Stomach smooth muscle (tissue), 2 donors: ENCODE data around the gene JARID2.

Experiments
- H3K27ac ChIP-seq: one replicate; pipeline ENCODE4 v1.7.0; 2013; ENCODE audit warnings: mild to moderate bottlenecking, low read length, inconsistent platforms
- H3K27me3 ChIP-seq, 2 donors: one replicate each; pipeline ENCODE4 v1.7.0; 2013; ENCODE audit warnings: low read length in 2 of 2; ENCODE audit not compliant: insufficient read depth in 2 of 2, control insufficient read depth in 1 of 2
- H3K36me3 ChIP-seq, 2 donors: one replicate each; pipeline ENCODE4 v1.7.0; 2013; ENCODE audit warnings: low read length in 2 of 2; ENCODE audit not compliant: control insufficient read depth in 2 of 2, insufficient read depth in 2 of 2
- H3K4me1 ChIP-seq: one replicate; pipeline ENCODE4 v1.7.0; 2013; ENCODE audit warnings: low read length; ENCODE audit not compliant: control insufficient read depth, insufficient read depth
- H3K4me3 ChIP-seq, 2 donors: one replicate each; pipeline ENCODE4 v1.7.0; 2013; ENCODE audit warnings: low read length in 2 of 2
- H3K9ac ChIP-seq, 2 donors: one replicate each; pipeline ENCODE4 v1.7.0; 2013; ENCODE audit warnings: low read length in 2 of 2, mild to moderate bottlenecking in 1 of 2
- H3K9me3 ChIP-seq, 2 donors: one replicate each; pipeline ENCODE4 v1.7.0; 2013; ENCODE audit warnings: low read length in 2 of 2; ENCODE audit not compliant: control insufficient read depth in 2 of 2
- donor health status: healthy.
- donor health status: Pancreatic carcinoma.

The JARID2 gene

DNA sequence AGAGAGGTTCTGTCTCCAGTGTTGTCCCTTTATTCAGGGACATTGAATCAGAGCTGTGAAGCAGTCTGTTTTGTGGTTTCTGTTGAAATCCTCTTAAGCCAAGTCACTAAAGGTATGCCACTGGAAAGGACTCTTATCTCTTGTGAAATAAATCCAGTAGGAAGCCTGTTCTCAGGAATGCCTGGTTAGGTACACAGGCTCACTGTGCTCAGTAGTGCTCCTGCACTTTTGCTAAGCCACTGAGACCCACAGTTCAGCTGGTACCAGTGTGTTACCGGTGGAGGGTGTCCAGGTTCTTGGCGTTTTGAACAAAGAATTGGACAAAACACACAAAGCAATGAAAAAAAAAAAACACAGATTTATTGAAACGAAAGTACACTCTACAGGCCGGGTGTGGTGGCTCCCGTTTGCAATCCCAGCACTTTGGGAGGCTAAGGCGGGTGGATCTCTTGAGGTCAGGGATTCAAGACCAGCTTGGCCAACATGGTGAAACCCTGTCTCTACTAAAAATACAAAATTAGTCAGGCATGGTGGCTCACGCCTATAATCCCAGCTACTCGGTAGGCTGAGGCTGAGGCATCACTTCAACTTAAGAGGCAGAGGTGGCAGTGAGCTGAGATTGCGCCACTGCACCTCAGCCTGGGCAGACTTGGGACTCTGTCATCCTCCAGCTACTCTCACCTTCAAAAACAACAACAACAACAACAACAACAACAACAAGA lies 186.1 kb downstream of the JARID2 start:
- Histone ChIP-seq H3K36me3 (no peaks in the 10 kb centered on the region), H3K27me3 (no peaks in the 10 kb centered on the region), H3K4me1 (peaks cover 19% of the 10 kb centered on the region), H3K27ac (no peak overlapping the region), H3K9ac (no peak overlapping the region), H3K9me3 (peaks cover 0 to 3% of the 10 kb centered on the region in 2 donors), H3K4me3 (no peak overlapping the region)

DNA sequence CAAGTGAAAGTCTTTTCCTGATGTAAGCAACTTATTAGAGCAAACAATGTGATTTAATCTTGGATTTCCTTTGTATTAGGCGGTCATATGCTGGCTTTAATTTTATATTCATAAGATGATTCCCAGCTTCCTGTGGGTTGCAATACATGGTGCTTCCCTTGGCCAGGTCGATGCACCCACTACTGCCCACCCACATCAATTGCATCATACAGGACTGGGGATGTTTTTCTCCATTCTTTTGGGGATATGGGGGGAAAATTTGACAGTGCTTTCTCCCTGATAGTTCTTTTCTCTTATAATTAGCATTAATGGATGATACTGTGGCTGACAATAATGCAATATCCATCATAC lies 187.6 kb downstream of the JARID2 start:
- H3K36me3 ChIP-seq, result no peaks in the 10 kb centered on the region
- H3K4me1 ChIP-seq, result peaks cover 15% of the 10 kb centered on the region
- peaks cover 0 to 3% of the 10 kb centered on the region in 2 donors for H3K9me3 ChIP-seq
- H3K27me3 ChIP-seq, result no peaks in the 10 kb centered on the region
- H3K9ac ChIP-seq, result no peak overlapping the region
- H3K27ac ChIP-seq, result no peak overlapping the region
- H3K4me3 ChIP-seq, result no peak overlapping the region

DNA sequence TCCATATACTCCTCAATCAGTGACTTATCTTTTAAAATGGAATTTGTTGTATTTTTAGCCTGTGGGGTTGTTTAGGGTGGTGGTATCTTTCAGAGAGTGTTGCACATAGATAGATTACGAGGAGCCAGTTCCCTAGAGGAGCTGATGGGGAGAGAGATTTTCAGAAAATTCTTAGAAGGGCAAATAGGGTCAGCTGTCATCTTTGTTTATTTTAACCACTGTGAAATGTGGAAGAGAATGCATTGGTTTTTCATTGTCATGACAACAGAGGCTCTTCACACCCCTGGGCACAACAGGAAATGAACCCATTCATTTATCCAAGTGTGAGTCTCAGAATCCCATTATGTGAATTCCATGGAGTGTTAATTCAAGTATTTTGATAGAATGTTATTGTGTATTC lies 188.4 kb downstream of the JARID2 start:
- H3K27ac ChIP-seq, result no peak overlapping the region
- peaks cover 16% of the 10 kb centered on the region for H3K4me1 ChIP-seq
- H3K36me3 ChIP-seq, result no peaks in the 10 kb centered on the region
- no peak overlapping the region for H3K9ac ChIP-seq
- no peak overlapping the region for H3K4me3 ChIP-seq
- peaks cover 0 to 3% of the 10 kb centered on the region in 2 donors for H3K9me3 ChIP-seq
- H3K27me3 ChIP-seq, result no peaks in the 10 kb centered on the region

DNA sequence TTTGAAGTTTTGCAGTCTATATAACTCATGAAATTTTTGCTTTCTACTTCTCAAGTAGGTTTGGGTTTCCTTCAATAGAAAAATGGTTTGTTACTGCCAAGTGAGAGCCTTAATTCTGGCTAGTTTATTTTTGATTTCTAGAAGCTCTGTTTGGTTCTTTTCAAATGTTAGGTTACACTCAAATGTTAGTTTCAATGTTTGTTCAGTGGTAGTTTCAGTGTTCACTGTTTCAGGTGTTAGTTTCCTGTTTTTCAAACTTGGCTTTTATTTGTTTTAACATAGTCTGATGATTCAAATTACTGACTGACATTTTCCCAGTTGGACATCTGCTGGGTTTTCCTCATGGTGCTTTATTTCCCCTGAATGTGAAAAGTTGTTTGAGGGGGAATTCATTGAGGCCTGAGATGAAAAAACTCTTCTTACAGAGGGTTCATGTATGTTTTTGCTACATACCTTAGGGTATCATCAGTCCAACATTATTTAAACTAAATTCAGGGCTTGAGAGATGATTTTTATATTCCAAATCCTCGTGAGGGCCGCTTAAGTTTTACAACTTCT lies 189.0 kb downstream of the JARID2 start:
- Histone ChIP-seq H3K4me3 (no peak overlapping the region), H3K9ac (no peak overlapping the region), H3K36me3 (no peaks in the 10 kb centered on the region), H3K9me3 (peaks cover 0 to 3% of the 10 kb centered on the region in 2 donors), H3K27me3 (no peaks in the 10 kb centered on the region), H3K27ac (no peak overlapping the region), H3K4me1 (peaks cover 17% of the 10 kb centered on the region)

DNA sequence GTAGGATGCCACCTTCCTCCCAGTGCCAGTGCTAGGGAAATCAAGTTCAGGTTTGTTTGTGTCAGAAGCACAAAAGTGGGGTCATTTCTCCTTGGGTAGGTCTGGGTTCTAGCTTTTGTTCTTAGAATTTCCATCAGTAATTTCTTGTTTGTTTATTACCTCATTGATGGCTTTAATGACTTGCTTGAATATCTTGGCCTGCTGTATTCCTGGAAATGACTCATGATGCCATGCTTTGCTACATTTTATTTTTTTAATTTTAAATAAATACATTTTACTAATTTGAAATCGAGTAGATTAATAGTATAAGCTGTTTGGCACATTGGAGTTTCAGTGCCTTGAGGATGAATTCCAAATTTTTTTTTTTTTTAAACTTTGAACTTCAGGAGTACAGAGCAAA lies 189.6 kb downstream of the JARID2 start:
- H3K27me3 ChIP-seq, result no peaks in the 10 kb centered on the region
- H3K4me3 ChIP-seq, result no peak overlapping the region
- H3K36me3 ChIP-seq, result no peaks in the 10 kb centered on the region
- H3K27ac ChIP-seq, result no peak overlapping the region
- peaks cover 17% of the 10 kb centered on the region for H3K4me1 ChIP-seq
- no peak overlapping the region for H3K9ac ChIP-seq
- H3K9me3 ChIP-seq, result peaks cover 0 to 3% of the 10 kb centered on the region in 2 donors

DNA sequence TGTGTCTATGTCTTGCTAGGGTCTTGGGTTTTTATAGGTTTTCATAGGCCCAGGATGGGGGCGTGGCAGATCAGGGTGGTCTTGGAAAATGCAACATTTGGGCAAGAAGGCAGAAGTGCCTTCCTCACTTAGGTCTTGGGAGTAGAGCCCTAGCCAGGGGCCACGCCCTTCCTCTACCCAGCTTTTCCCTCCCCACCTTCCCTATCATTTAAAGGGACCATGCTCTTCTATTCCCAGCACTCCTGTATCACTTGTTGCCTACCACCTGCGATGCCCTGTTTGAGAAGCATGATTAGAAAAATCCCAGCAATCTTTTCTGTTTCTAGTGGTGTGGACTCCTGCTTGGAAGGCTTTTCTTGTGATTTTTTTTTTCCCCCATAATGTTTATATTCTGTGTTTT lies 190.6 kb downstream of the JARID2 start:
- Histone ChIP-seq H3K4me3 (no peak overlapping the region), H3K36me3 (no peaks in the 10 kb centered on the region), H3K4me1 (peaks cover 14% of the 10 kb centered on the region), H3K27ac (no peak overlapping the region), H3K9ac (no peak overlapping the region), H3K27me3 (no peaks in the 10 kb centered on the region), H3K9me3 (peaks cover 0 to 3% of the 10 kb centered on the region in 2 donors)

DNA sequence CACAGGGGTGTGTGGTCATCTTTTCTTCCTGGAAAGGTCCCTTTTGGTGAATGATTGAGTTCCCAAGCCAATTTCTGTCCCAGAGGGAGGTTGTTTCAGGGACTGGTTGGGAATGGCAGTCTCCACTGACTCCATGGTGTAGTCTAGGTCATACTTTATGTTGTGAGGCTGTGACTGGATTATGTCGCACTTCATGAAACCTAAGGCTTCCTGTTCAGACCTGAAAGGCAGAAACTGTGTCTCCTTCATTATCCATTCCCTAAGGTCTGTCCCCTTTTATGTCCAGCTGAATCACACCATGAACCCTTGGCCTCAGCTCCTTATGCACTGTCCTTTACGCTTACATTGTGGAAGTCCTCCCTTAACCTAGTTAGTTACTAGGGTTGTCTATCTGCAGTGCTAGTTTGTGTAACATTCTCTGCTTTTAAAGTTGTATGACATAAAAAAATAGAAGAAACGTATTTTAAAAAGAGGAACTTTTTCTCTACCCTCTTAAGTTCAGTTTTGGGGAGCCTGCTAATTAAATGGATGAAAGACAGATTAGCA lies 191.3 kb downstream of the JARID2 start:
- Histone ChIP-seq H3K4me3 (no peak overlapping the region), H3K9me3 (peaks cover 0 to 3% of the 10 kb centered on the region in 2 donors), H3K36me3 (no peaks in the 10 kb centered on the region), H3K4me1 (peaks cover 14% of the 10 kb centered on the region), H3K27me3 (no peaks in the 10 kb centered on the region), H3K9ac (no peak overlapping the region), H3K27ac (no peak overlapping the region)

DNA sequence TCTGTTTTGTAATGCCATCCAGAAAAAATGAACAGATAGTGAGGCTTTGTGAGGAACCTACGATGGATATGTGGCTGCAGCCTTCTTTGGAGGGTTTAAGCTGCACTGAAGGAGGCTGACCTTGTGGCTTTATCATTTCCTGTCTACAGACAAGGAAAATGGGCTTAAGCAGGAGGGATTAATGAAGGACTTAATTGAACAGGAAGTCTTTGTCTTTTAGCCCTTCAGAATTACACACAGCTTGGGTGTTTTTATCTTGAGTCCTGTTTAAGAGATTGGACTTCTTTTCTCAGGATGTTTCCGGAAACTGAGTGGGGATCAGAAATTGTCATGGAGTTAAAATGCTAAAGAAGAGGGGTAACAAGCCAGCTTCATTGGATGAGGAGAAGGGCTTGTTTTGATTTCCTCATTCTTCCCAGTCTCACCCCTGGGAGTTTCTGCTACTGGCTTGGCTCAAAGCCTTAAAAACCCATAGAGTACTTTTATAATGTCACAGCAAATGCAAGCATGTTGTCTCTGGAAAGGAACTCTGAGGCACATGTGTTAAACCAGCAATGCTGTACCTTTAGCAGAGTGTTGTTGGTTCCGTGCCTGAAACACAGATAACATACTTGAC lies 193.6 kb downstream of the JARID2 start:
- Histone ChIP-seq H3K27me3 (no peaks in the 10 kb centered on the region), H3K9me3 (peaks cover 0 to 3% of the 10 kb centered on the region in 2 donors), H3K4me3 (no peak overlapping the region), H3K36me3 (no peaks in the 10 kb centered on the region), H3K4me1 (peaks cover 8% of the 10 kb centered on the region), H3K27ac (no peak overlapping the region), H3K9ac (no peak overlapping the region)

DNA sequence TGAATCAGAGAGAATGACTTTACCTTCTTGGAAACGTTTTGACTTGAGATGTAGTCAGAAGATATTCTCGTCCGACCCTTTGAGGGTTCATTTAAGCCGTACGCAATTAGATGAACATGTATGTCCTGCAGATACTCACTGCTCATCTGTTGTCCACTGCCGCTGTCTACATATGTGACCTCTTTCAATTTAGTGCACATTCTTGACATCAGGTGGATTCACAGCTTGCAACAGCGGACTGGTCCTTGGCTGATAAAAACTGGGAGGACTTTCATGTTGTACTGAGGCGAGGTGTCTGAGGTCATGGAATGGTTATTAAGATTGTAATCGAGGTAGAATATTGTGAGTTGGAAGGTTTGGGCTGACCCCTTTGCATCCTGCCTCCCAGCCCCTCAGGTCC lies 194.2 kb downstream of the JARID2 start:
- H3K4me1 ChIP-seq, result peaks cover 10% of the 10 kb centered on the region
- no peaks in the 10 kb centered on the region for H3K27me3 ChIP-seq
- H3K9me3 ChIP-seq, result peaks cover 0 to 3% of the 10 kb centered on the region in 2 donors
- H3K27ac ChIP-seq, result no peak overlapping the region
- H3K4me3 ChIP-seq, result no peak overlapping the region
- H3K36me3 ChIP-seq, result no peaks in the 10 kb centered on the region
- no peak overlapping the region for H3K9ac ChIP-seq

DNA sequence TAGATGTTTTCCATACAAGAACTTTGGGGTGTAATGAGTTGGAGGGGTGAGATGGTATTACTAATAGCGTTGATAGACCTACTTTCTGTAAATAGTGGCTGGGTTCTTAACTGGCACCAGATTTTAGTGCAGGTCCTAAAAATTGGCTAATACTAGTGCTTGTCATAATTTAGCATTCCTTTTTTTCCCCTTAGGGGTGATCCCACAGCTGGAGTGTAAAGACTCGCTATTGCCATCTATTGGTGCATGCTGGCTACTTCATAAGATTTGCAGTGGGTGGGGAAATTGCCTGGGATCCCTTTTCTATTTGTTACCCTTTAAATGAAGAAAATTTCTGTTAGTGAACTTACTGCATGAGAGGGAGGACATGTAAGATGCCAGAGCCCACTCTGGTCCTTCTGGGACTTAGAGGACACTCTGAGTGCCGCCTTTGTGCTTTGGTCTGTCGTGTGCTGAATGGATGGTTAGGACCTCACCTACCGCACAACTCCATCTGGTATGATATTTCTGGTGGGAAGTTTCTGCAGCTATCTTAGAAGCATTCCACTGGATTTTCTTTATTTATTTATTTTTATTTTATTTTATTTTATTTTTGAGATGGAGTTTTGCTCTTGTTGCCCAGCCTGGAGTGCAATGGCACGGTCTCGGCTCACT lies 195.5 kb downstream of the JARID2 start:
- Histone ChIP-seq H3K27ac (no peak overlapping the region), H3K4me1 (peaks cover 13% of the 10 kb centered on the region), H3K36me3 (no peaks in the 10 kb centered on the region)

More for the DNA sequence above, 195.5 kb downstream of the JARID2 start:
- Histone ChIP-seq H3K4me3 (no peak overlapping the region), H3K9me3 (no peaks in the 10 kb centered on the region), H3K27me3 (no peaks in the 10 kb centered on the region), H3K9ac (no peak overlapping the region)
